Astrocyte (in vitro differentiated cells and primary cell): ENCODE data around the gene UTP11. TPM values are rescaled to one million over a fixed set of nuclear protein-coding genes. Genes with fewer than 3 reads are reported as not detected.

Experiments
- DNase-seq: peaks from one replicate; pipeline ENCODE4 v3.0.0-alpha.2; 2010; ENCODE audit warnings: low read depth
- FAIRE-seq: peaks from 2 replicates; lab custom pipeline; 2011; peaks lifted over from hg19 to GRCh38; lab: Jason Lieb, UNC
- H2AFZ ChIP-seq: 2 replicates; pipeline ENCODE4 v1.6.0; 2012; ENCODE audit warnings: low read depth, low read length, inconsistent platforms
- H3K27ac ChIP-seq: 2 replicates; pipeline ENCODE4 v1.5.1; 2011; ENCODE audit warnings: low read depth, low read length, inconsistent platforms
- H3K27me3 ChIP-seq: 2 replicates; pipeline ENCODE4 v1.6.0; 2011; ENCODE audit warnings: low read length, inconsistent platforms; ENCODE audit not compliant: insufficient read depth
- H3K36me3 ChIP-seq: 2 replicates; pipeline ENCODE4 v1.5.1; 2011; ENCODE audit warnings: low read length, inconsistent platforms; ENCODE audit not compliant: insufficient read depth
- H3K4me1 ChIP-seq: 2 replicates; pipeline ENCODE4 v1.5.1; 2011; ENCODE audit warnings: low read length, inconsistent platforms; ENCODE audit not compliant: insufficient read depth
- H3K4me2 ChIP-seq: 2 replicates; pipeline ENCODE4 v1.6.0; 2012; ENCODE audit warnings: low read length, inconsistent platforms
- H3K4me3 ChIP-seq: 2 replicates; pipeline ENCODE4 v1.5.1; 2011; ENCODE audit warnings: low read depth, mild to moderate bottlenecking, low read length, inconsistent platforms; ENCODE audit not compliant: insufficient read depth
- H3K79me2 ChIP-seq: 2 replicates; pipeline ENCODE4 v1.6.0; 2012; ENCODE audit warnings: mild to moderate bottlenecking, low read length, inconsistent platforms; ENCODE audit not compliant: insufficient read depth
- H3K9ac ChIP-seq: 2 replicates; pipeline ENCODE4 v1.6.0; 2012; ENCODE audit warnings: mild to moderate bottlenecking, low read length, inconsistent platforms
- H3K9me3 ChIP-seq: 2 replicates; pipeline ENCODE4 v1.5.1; 2012; ENCODE audit warnings: low read depth, mild to moderate bottlenecking, low read length, inconsistent platforms; ENCODE audit not compliant: insufficient read depth
- H4K20me1 ChIP-seq: 2 replicates; pipeline ENCODE4 v1.6.0; 2012; ENCODE audit warnings: low read length, inconsistent platforms; ENCODE audit not compliant: insufficient read depth
- H3K27ac Mint-ChIP-seq: one replicate; pipeline ENCODE4 v1.8.0; 2021; ENCODE audit warnings: mild to moderate bottlenecking, mixed read lengths; ENCODE audit not compliant: unreplicated experiment
- H3K27me3 Mint-ChIP-seq: one replicate; pipeline ENCODE4 v1.8.0; 2021; ENCODE audit warnings: low read depth, mixed read lengths; ENCODE audit not compliant: unreplicated experiment
- H3K36me3 Mint-ChIP-seq: one replicate; pipeline ENCODE4 v1.8.0; 2021; ENCODE audit warnings: low read depth, mixed read lengths; ENCODE audit not compliant: unreplicated experiment
- H3K4me1 Mint-ChIP-seq: one replicate; pipeline ENCODE4 v1.8.0; 2021; ENCODE audit warnings: low read depth, mixed read lengths; ENCODE audit not compliant: unreplicated experiment
- H3K4me3 Mint-ChIP-seq: one replicate; pipeline ENCODE4 v1.8.0; 2021; ENCODE audit warnings: mild to moderate bottlenecking, moderate library complexity, mixed read lengths; ENCODE audit not compliant: unreplicated experiment
- H3K9me3 Mint-ChIP-seq: one replicate; pipeline ENCODE4 v1.8.0; 2021; ENCODE audit warnings: mild to moderate bottlenecking, mixed read lengths; ENCODE audit not compliant: unreplicated experiment
- CTCF ChIP-seq: IDR thresholded peaks from 2 replicates; pipeline ENCODE4 v1.5.1; 2011; ENCODE audit warnings: low read depth, mild to moderate bottlenecking, inconsistent platforms, low read length, moderate library complexity; ENCODE audit not compliant: insufficient read depth
- EZH2 ChIP-seq: IDR thresholded peaks from 2 replicates; pipeline ENCODE4 v1.6.1; 2012; ENCODE audit warnings: mild to moderate bottlenecking, low read length, inconsistent platforms; ENCODE audit not compliant: insufficient read depth
- total RNA-seq: library from RNA; stranded (reverse); gene quantifications from 2 replicates; pipeline ENCODE4 v1.2.1, GENCODE V29; 2021

Gene UTP11
- total RNA-seq, 1 donor from 2014 or later, result 42.6 TPM

GRCh38 chr1:38009841-38010180 lies 2.7 kb upstream of the UTP11 start:
- TF ChIP-seq EZH2 (no peak), CTCF (no peak)
- no peak for DNase-seq

GRCh38 chr1:38013227-38013622 lies 691 bp downstream of the UTP11 start:
- H3K9ac ChIP-seq, result peak overlapping the region; percentile 98
- peaks cover 45% of the 10 kb centered on the region for H4K20me1 ChIP-seq
- Mint-ChIP-seq H3K4me3 (peak overlapping the region; percentile 95), H3K9me3 (no peaks in the 10 kb centered on the region), H3K27ac (peak overlapping the region; percentile 96), H3K27me3 (no peaks in the 10 kb centered on the region), H3K36me3 (no peaks in the 10 kb centered on the region), H3K4me1 (peaks cover 27% of the 10 kb centered on the region)
- H3K9me3 ChIP-seq, result no peaks in the 10 kb centered on the region
- DNase-seq, result peak; percentile 75
- H3K4me2 ChIP-seq, result peak overlapping the region; percentile 86
- H3K4me3 ChIP-seq, result peak overlapping the region; percentile 92
- H3K79me2 ChIP-seq, result peaks cover 56% of the 10 kb centered on the region
- TF ChIP-seq EZH2 (no peak), CTCF (no peak)
- no peaks in the 10 kb centered on the region for H3K27me3 ChIP-seq
- peak overlapping the region; percentile 88 for H2AFZ ChIP-seq
- H3K4me1 ChIP-seq, result peaks cover 17% of the 10 kb centered on the region
- FAIRE-seq, result no peak
- H3K36me3 ChIP-seq, result peaks cover 28% of the 10 kb centered on the region
- peak overlapping the region; percentile 95 for H3K27ac ChIP-seq

More at GRCh38 chr1:38009841-38010180, 2.7 kb upstream of the UTP11 start:
- Histone ChIP-seq H3K4me1 (peaks cover 17% of the 10 kb centered on the region), H3K27ac (no peak overlapping the region), H2AFZ (no peak overlapping the region), H3K4me2 (no peak overlapping the region), H3K79me2 (peaks cover 24% of the 10 kb centered on the region), H3K9ac (no peak overlapping the region), H3K27me3 (no peaks in the 10 kb centered on the region), H3K36me3 (peaks cover 4% of the 10 kb centered on the region), H4K20me1 (peaks cover 16% of the 10 kb centered on the region), H3K4me3 (no peak overlapping the region), H3K9me3 (no peaks in the 10 kb centered on the region)
- peaks cover under 1% of the 10 kb centered on the region for H3K36me3 Mint-ChIP-seq
- no peaks in the 10 kb centered on the region for H3K27me3 Mint-ChIP-seq
- FAIRE-seq, result no peak
- no peak overlapping the region for H3K4me3 Mint-ChIP-seq
- H3K4me1 Mint-ChIP-seq, result peaks cover 17% of the 10 kb centered on the region
- no peaks in the 10 kb centered on the region for H3K9me3 Mint-ChIP-seq
- H3K27ac Mint-ChIP-seq, result peak overlapping the region; percentile 94

GRCh38 chr1:38014171-38014570 lies 1.6 kb downstream of the UTP11 start:
- Mint-ChIP-seq H3K27ac (peak overlapping the region; percentile 10), H3K4me3 (peak overlapping the region; percentile 95), H3K36me3 (peaks cover 4% of the 10 kb centered on the region), H3K27me3 (no peaks in the 10 kb centered on the region), H3K9me3 (no peaks in the 10 kb centered on the region), H3K4me1 (peaks cover 26% of the 10 kb centered on the region)
- Histone ChIP-seq H4K20me1 (peaks cover 45% of the 10 kb centered on the region), H3K9me3 (no peaks in the 10 kb centered on the region), H2AFZ (no peak overlapping the region), H3K27ac (no peak overlapping the region), H3K79me2 (peaks cover 58% of the 10 kb centered on the region), H3K4me3 (peak overlapping the region; percentile 92), H3K27me3 (no peaks in the 10 kb centered on the region), H3K4me1 (peaks cover 11% of the 10 kb centered on the region), H3K9ac (peak overlapping the region; percentile 98), H3K36me3 (peaks cover 37% of the 10 kb centered on the region), H3K4me2 (peak overlapping the region; percentile 86)
- FAIRE-seq (no peak), DNase-seq (no peak)
- TF ChIP-seq CTCF (peak; percentile 9), EZH2 (no peak)
